Esophagus (tissue), 2 donors: ENCODE data around the gene TMEM26. TPM values are rescaled to one million over a fixed set of nuclear protein-coding genes. Genes with fewer than 3 reads are reported as not detected.

ENCODE experiments used
- H3K27ac ChIP-seq, 2 donors: one replicate each; pipeline ENCODE4 v1.5.1; 2013; ENCODE audit warnings: low read depth in 2 of 2, mild to moderate bottlenecking in 2 of 2, inconsistent platforms in 1 of 2, low read length in 1 of 2, moderate library complexity in 1 of 2
- H3K27me3 ChIP-seq, 2 donors: one replicate each; pipeline ENCODE4 v1.6.1; 2013; ENCODE audit warnings: low read length in 2 of 2, control low read depth in 1 of 2, mild to moderate bottlenecking in 1 of 2; ENCODE audit not compliant: insufficient read depth in 2 of 2, control insufficient read depth in 1 of 2
- H3K36me3 ChIP-seq, 2 donors: one replicate each; pipeline ENCODE4 v1.6.1; 2013; ENCODE audit warnings: low read length in 1 of 2; ENCODE audit not compliant: control insufficient read depth in 2 of 2, insufficient read depth in 2 of 2
- H3K4me1 ChIP-seq, 2 donors: one replicate each; pipeline ENCODE4 v1.6.1; 2013; ENCODE audit warnings: low read length in 1 of 2; ENCODE audit not compliant: control insufficient read depth in 2 of 2, insufficient read depth in 2 of 2
- H3K4me3 ChIP-seq, 2 donors: one replicate each; pipeline ENCODE4 v1.5.1; 2013; ENCODE audit warnings: low read length in 2 of 2, mild to moderate bottlenecking in 2 of 2, low read depth in 1 of 2, moderate library complexity in 1 of 2
- H3K9me3 ChIP-seq, 2 donors: one replicate each; pipeline ENCODE4 v1.6.1; 2013; ENCODE audit warnings: mild to moderate bottlenecking in 2 of 2, low read depth in 1 of 2, low read length in 1 of 2, moderate library complexity in 1 of 2; ENCODE audit not compliant: control insufficient read depth in 2 of 2, insufficient read depth in 1 of 2
- whole genome bisulfite sequencing, 2 donors: extraction: QIAGEN DNeasy Blood & Tissue Kit; methylation state at CpG; one replicate each; pipeline ENCODE4 v1.1.7; 2013; 5-methylcytosine and 5-hydroxymethylcytosine counted together
- polyA plus RNA-seq, 2 donors: library from polyadenylated mRNA; stranded (reverse); fragments of 200-250 nt; gene quantifications; one replicate each; pipeline ENCODE4 v1.2.3, GENCODE V29; 2013
- donor health status: healthy with polysubstance abuse.
- donor health status: Bipolar disorder and iron deficiency.

Gene TMEM26
- polyA plus RNA-seq, 2 donors, result 0.02 to 0.08 TPM

- Histone ChIP-seq H3K27ac (no peak overlapping the region), H3K27me3 (peaks cover 0 to 5% of the 10 kb centered on the region in 2 donors), H3K4me3 (no peak overlapping the region), H3K9me3 (no peaks in the 10 kb centered on the region), H3K4me1 (peaks cover 6 to 10% of the 10 kb centered on the region in 2 donors), H3K36me3 (no peaks in the 10 kb centered on the region)
- WGBS, 2 donors, result 83 to 86% methylated on average over 3 of the region's 3 CpGs
These were observed 5.1 kb downstream of the TMEM26 start for GRCh38 chr10:61448091-61448490.

- Histone ChIP-seq H3K27me3 (no peaks in the 10 kb centered on the region), H3K4me3 (no peak overlapping the region), H3K4me1 (no peaks in the 10 kb centered on the region), H3K27ac (no peak overlapping the region), H3K9me3 (no peaks in the 10 kb centered on the region), H3K36me3 (no peaks in the 10 kb centered on the region)
- 70 to 71% methylated on average over 4 of the region's 4 CpGs for WGBS, 2 donors
These were observed 14.0 kb downstream of the TMEM26 start for GRCh38 chr10:61439058-61439609.

- Histone ChIP-seq H3K27me3 (no peaks in the 10 kb centered on the region), H3K4me3 (no peak overlapping the region), H3K36me3 (no peaks in the 10 kb centered on the region), H3K9me3 (no peaks in the 10 kb centered on the region), H3K4me1 (no peaks in the 10 kb centered on the region), H3K27ac (no peak overlapping the region)
- WGBS, 2 donors, result 43 to 45% methylated on average over 2 of the region's 2 CpGs
These were observed 14.8 kb downstream of the TMEM26 start for GRCh38 chr10:61438141-61438988.

- Histone ChIP-seq H3K4me3 (no peak overlapping the region), H3K36me3 (no peaks in the 10 kb centered on the region), H3K9me3 (peaks cover 2% of the 10 kb centered on the region in 2 donors), H3K27ac (no peak overlapping the region), H3K27me3 (no peaks in the 10 kb centered on the region), H3K4me1 (no peaks in the 10 kb centered on the region)
- 74 to 80% methylated on average over 1 of the region's 1 CpG for WGBS, 2 donors
These were observed 30.0 kb downstream of the TMEM26 start for GRCh38 chr10:61423178-61423577.

GRCh38 chr10:61417661-61418060 lies 35.5 kb downstream of the TMEM26 start:
- no peaks in the 10 kb centered on the region for H3K36me3 ChIP-seq
- H3K27ac ChIP-seq, result no peak overlapping the region
- H3K9me3 ChIP-seq, result no peaks in the 10 kb centered on the region
- H3K4me3 ChIP-seq, result no peak overlapping the region
- H3K4me1 ChIP-seq, result no peaks in the 10 kb centered on the region
- WGBS, 2 donors, result 58 to 69% methylated on average over 2 of the region's 2 CpGs
- H3K27me3 ChIP-seq, result no peaks in the 10 kb centered on the region

GRCh38 chr10:61415824-61416223 lies 37.4 kb downstream of the TMEM26 start:
- Histone ChIP-seq H3K36me3 (no peaks in the 10 kb centered on the region), H3K4me3 (no peak overlapping the region), H3K27me3 (no peaks in the 10 kb centered on the region), H3K4me1 (no peaks in the 10 kb centered on the region), H3K9me3 (no peaks in the 10 kb centered on the region), H3K27ac (no peak overlapping the region)

GRCh38 chr10:61411706-61412105 lies 41.5 kb downstream of the TMEM26 start:
- no peaks in the 10 kb centered on the region for H3K9me3 ChIP-seq
- H3K4me1 ChIP-seq, result no peaks in the 10 kb centered on the region
- WGBS, 2 donors, result 67 to 77% methylated on average over 2 of the region's 2 CpGs
- no peaks in the 10 kb centered on the region for H3K36me3 ChIP-seq
- H3K4me3 ChIP-seq, result no peak overlapping the region
- H3K27me3 ChIP-seq, result no peaks in the 10 kb centered on the region
- no peak overlapping the region for H3K27ac ChIP-seq

- H3K27ac ChIP-seq, result no peak overlapping the region
- H3K27me3 ChIP-seq, result no peaks in the 10 kb centered on the region
- H3K4me3 ChIP-seq, result no peak overlapping the region
- no peaks in the 10 kb centered on the region for H3K36me3 ChIP-seq
- H3K4me1 ChIP-seq, result no peaks in the 10 kb centered on the region
- no peaks in the 10 kb centered on the region for H3K9me3 ChIP-seq
- 90 to 91% methylated on average over 18 of the region's 18 CpGs for WGBS, 2 donors
These were observed 42.7 kb downstream of the TMEM26 start for GRCh38 chr10:61410353-61411070.

GRCh38 chr10:61409157-61409556 lies 44.0 kb downstream of the TMEM26 start:
- Histone ChIP-seq H3K4me1 (no peaks in the 10 kb centered on the region), H3K27me3 (no peaks in the 10 kb centered on the region), H3K27ac (no peak overlapping the region), H3K9me3 (no peaks in the 10 kb centered on the region), H3K36me3 (no peaks in the 10 kb centered on the region), H3K4me3 (no peak overlapping the region)
- 93 to 95% methylated on average over 7 of the region's 7 CpGs for WGBS, 2 donors
